ENCODE results near the gene LGALS4.

DNA sequence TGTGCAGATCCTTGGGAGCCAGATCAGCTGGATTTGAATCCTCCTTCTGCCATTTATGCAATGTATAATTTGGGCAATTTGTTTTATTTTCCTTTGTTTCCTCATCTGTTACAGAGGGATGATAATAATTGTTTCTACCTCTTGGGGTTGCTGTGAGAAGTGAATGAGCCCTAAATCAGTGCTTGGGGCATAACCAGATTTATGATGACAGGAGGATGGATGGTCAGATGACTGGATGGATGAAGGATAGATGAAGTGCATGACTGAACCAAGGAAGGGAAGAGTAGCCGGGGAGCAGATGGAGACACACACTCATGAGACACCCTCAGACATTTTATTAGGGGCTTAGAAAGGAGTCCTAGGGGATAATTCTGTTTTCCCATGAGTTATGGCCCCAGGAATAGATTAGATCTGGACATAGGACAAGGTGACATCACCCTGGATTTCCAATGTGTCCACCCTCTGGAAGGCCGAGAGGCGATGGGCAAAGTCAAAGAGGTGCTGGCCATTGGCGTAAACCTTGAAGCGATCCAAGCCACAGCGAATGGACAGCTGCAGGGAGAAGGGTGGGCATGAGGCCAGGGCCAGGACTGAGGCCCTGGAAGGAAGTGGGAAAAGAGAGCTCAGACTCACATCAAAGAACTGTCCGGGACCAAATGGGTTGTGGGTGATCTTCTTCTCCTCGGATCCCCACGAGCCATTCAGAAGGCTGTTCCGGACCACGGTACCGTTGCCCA lies 11.2 kb downstream of the LGALS4 start:
- TF ChIP-seq EZH2 (IDR thresholded peaks at IDR 0.05; ENCODE audit: borderline replicate concordance, low read depth, low read length, poor library complexity, severe bottlenecking) (no peak), CTCF (conservative IDR thresholded peaks at IDR 0.05; ENCODE audit: low read depth, low read length) (no peak)
